BJ (cell line): Measurements from ENCODE around the gene ECE1. TPM values are rescaled to one million over a fixed set of nuclear protein-coding genes. Genes with fewer than 3 reads are reported as not detected.

ENCODE experiments used
- CTCF ChIA-PET: fragments of 350-600 bp; formaldehyde crosslinking; extraction: SDS; loops from one replicate; lab custom pipeline; 2021; ENCODE audit warnings: antibody characterized with exemption, inconsistent platforms; lab: Yijun Ruan, JAX
- POLR2A ChIA-PET: fragments of 300-600 bp; sonication (Branson Sonifier 250); formaldehyde crosslinking; extraction: SDS; loops from one replicate; lab custom pipeline; 2021; ENCODE audit warnings: antibody characterized with exemption; lab: Charles Lee
- DNase-seq: peaks from one replicate; pipeline ENCODE4 v3.0.0-alpha.2; 2011; ENCODE audit warnings: low read depth
- H3K27me3 ChIP-seq: 2 replicates; pipeline ENCODE4 v1.6.0; 2011; ENCODE audit warnings: low read length; ENCODE audit not compliant: control insufficient read depth, insufficient read depth
- H3K36me3 ChIP-seq: 2 replicates; pipeline ENCODE4 v1.5.1; 2011; ENCODE audit warnings: low read length; ENCODE audit not compliant: control insufficient read depth, insufficient read depth
- H3K4me3 ChIP-seq: 2 replicates; pipeline ENCODE4 v1.5.1; 2011; ENCODE audit warnings: low read depth, mild to moderate bottlenecking, control low read depth, low read length
- polyA plus RNA-seq: library from polyadenylated mRNA; depleted of rRNA; stranded (reverse); fragments of >200 nt; gene quantifications from 2 replicates; pipeline ENCODE4 v1.2.3, GENCODE V29; 2011
- TF ChIP-seq, protein P1 (sequence below): IDR thresholded peaks from 2 replicates; pipeline ENCODE4 v1.5.1; 2011; ENCODE audit warnings: low read depth, mild to moderate bottlenecking, control low read depth, inconsistent platforms, low read length, moderate library complexity; ENCODE audit not compliant: insufficient read depth

The ECE1 gene
- polyA plus RNA-seq, 1 experiment, result 150 TPM

DNA sequence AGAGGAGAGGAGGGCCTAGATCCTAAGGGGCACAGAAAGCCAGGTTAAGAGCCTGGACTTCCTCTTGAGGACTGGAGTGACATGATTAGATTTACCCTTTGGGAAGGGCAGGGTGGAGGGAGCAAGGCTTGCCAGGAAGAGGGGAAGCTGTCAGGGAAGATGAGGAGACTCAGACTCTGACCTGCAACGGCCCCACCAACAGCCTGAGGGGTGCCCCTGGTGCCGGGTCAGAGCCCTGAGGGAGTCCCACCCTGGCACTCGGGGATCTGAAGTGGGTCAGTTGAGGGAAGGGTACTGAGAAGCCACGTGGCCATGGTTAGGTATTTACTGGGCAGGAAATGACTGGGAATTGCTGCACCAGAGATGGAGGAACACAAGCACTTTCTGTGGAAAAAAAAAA, 9.8 kb downstream of the ECE1 start:
- CTCF ChIA-PET, result interaction anchor here (0.8 to 7.3 kb wide), 6 partner anchors 10 to 61 kb away, joined by 3 to 72 read pairs (median 4); no protein-coding TSS in a partner anchor
- Histone ChIP-seq H3K36me3 (peaks cover 12% of the 10 kb centered on the region), H3K27me3 (no peaks in the 10 kb centered on the region), H3K4me3 (no peak overlapping the region)
- POLR2A ChIA-PET, result no interaction called here
- DNase-seq, result no peak
- TF ChIP-seq, protein P1, sequence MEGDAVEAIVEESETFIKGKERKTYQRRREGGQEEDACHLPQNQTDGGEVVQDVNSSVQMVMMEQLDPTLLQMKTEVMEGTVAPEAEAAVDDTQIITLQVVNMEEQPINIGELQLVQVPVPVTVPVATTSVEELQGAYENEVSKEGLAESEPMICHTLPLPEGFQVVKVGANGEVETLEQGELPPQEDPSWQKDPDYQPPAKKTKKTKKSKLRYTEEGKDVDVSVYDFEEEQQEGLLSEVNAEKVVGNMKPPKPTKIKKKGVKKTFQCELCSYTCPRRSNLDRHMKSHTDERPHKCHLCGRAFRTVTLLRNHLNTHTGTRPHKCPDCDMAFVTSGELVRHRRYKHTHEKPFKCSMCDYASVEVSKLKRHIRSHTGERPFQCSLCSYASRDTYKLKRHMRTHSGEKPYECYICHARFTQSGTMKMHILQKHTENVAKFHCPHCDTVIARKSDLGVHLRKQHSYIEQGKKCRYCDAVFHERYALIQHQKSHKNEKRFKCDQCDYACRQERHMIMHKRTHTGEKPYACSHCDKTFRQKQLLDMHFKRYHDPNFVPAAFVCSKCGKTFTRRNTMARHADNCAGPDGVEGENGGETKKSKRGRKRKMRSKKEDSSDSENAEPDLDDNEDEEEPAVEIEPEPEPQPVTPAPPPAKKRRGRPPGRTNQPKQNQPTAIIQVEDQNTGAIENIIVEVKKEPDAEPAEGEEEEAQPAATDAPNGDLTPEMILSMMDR, result no peak

DNA sequence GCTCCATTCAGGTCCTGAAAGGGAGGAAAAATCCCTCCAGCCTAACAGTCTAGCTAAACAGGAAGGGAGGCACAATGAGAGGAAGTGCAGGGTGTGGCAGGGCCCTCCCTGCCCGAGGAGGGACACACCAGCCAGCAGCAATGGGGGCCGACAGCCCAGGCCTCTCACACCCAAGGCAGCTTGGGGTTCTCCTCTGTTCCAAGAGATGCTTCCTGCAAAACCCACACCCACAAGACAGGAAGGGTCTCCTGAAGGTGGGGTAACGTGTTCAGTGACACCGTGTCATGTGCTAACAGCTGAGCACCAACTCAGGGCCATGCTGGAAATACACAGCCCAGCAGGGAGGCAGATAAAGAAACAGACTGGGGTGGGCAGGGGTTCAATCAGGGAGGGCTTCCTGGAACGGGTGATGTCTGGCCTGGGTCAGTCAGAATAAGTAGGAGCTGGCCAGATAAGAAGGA, 10.2 kb downstream of the ECE1 start:
- TF ChIP-seq, protein P1, result no peak
- CTCF ChIA-PET, result interaction anchor here (0.9 to 7.3 kb wide), 8 partner anchors 10 to 88 kb away, joined by 3 to 72 read pairs (median 4); no protein-coding TSS in a partner anchor

DNA sequence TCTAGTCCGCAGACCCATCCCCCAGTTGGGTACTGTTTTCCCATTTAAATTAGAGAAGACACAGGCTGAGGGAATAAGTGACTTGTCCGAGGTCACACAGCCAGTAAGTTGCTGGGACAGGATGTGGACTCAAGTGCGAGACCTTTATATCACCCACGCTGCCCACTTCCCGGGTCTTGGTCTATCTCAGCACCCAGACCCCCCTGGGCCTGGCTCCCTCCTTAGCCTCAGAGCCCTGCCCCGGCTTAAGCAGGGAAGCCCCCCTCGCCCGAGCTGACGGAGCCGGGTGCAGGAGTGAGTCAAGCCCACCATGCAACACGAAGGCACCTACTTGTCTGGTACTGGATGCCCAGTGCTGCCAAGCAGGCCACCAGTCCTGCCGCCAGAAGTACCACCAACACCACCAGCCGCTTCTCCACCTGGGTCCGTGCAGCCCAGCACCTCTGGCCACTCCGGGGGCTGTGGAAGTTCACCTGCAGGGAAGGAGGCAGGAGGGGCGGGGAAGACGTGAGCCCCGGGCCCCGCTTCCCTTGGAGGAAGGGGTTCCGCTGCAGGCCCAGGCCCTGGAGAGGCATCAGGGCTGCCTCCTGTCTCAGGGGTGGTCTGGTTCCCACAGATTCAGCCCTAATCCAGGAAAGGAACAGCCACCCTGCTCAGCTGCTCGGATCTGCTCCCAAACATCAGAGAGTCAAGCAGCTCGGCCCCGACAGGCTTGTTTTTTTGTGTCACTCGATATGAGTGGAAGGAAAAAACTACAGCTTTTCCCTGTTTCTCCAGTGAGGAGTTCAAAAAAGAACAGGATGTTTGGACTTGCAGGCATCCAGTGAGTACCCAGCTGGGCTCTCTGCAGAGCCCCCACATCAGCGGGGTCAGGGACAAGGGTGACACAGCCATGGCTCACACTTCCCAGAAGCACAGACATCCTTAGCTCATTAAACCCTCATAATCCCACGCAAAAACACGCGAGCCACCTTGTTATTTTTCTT, 11.1 kb downstream of the ECE1 start:
- ChIA-PET CTCF (interaction anchor here (0.9 to 7.3 kb wide), 9 partner anchors 9 to 89 kb away, joined by 3 to 72 read pairs (median 4); no protein-coding TSS in a partner anchor), POLR2A (interaction anchor here (1.1 kb wide), 1 partner anchor 17 kb away, joined by 3 read pairs; no protein-coding TSS in a partner anchor)
- H3K27me3 ChIP-seq, result no peaks in the 10 kb centered on the region
- H3K36me3 ChIP-seq, result peaks cover 13% of the 10 kb centered on the region
- no peak overlapping the region for H3K4me3 ChIP-seq
- DNase-seq, result no peak
- TF ChIP-seq, protein P1, result no peak

More for the DNA sequence above, 10.2 kb downstream of the ECE1 start:
- Histone ChIP-seq H3K27me3 (no peaks in the 10 kb centered on the region), H3K4me3 (no peak overlapping the region), H3K36me3 (peaks cover 12% of the 10 kb centered on the region)
- DNase-seq, result no peak
- POLR2A ChIA-PET, result interaction anchor here (1.1 kb wide), 1 partner anchor 18 kb away, joined by 3 read pairs; no protein-coding TSS in a partner anchor

DNA sequence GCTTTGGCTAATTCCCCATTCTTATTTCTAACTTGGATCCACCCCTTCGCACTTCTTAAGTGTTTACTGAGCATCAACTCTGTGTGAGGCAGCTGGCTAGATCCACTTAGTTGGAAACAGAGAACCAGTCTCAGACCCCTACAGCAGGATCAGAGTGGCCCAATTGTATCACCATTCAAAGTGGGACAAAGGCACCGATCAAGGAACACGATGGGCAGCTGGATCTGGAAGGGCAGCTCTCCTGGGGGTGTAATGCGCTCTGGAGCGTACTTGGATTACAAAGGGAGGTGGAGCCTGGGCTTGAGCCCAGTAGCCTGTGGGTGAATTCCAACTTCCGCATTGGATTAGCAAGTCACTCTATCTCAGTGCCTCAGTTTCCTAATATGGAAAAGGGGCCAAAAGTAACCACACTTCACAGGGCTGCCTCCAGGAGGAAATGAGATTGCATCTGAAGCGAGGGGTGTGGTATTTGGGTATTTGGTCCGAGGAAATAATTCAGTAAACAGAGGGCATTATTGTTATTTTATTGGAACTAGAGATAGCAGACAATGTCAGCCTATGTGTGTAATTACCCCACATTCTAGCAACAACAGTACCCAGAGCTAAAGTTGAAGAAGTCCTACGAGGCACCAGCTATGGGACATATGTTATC, 11.9 kb downstream of the ECE1 start:
- H3K27me3 ChIP-seq, result no peaks in the 10 kb centered on the region
- POLR2A ChIA-PET, result no interaction called here
- TF ChIP-seq, protein P1, result no peak
- no peak for DNase-seq
- peaks cover 14% of the 10 kb centered on the region for H3K36me3 ChIP-seq
- CTCF ChIA-PET, result interaction anchor here (1.1 to 7.3 kb wide), 4 partner anchors 8 to 90 kb away, joined by 3 to 72 read pairs (median 6); no protein-coding TSS in a partner anchor
- no peak overlapping the region for H3K4me3 ChIP-seq
